GM18520 (cell line): ENCODE results near the gene SLC48A1.

Experiments used
- ATAC-seq: cut with Tn5 transposase; IDR thresholded peaks from one replicate; pipeline ENCODE4 v1.9.1; 2021; ENCODE audit not compliant: unreplicated experiment

The SLC48A1 gene

DNA sequence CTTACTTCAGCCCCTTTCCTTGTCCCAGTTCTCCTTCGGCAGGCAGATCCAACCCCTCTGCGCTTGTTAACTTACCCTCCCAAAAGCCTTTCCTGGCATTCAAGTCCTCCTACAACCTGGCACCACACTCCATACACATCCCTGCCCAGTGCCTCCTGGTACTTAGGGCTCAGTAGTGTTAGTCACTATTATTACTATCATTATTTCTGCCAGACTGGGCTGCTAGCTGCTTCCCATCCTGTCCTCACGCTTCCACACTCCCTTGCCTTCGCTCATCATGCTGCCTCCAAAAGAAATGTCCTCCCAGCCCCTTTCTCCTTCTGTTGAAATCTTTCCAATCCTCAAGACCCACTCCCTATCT is 48.3 kb downstream of the SLC48A1 start:
- ATAC-seq: no peak

DNA sequence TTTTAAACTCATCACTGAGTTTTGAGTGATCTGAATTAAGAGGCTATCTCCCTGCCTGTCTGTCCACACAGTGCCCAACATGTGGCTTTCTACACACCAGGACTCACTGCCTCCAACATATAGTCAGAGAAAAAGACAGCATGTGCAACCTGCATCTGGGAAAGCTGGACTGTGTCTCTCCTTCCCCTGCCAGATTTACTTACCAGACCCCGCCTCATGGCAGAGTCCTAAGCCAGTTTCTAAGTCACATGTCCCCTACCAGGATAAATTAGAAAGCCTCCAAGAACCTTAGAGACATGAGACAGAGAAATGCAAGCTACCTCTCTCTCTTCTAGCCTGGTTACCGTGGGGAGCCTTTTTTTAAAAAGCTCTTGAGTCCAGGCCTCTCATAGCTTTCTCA is 49.4 kb downstream of the SLC48A1 start:
- ATAC-seq: no peak

DNA sequence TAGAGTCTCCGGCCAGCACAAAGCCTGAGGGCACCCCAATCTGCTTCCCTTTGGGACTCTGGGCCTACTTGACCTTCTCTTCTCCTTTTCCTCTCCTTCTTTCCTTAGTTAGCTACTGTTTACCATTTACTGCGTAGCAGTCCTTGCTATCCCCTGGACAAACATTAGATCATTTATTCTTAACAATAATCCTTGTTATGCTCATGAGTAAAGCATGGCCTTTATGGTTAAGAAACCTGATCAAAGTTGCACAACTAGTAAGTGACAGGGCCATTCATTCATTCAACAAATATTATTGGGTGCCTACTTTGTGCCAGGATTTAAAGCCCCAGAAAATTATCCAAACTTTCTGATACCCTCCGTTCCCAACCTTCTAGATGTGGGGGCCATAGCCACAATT is 49.8 kb downstream of the SLC48A1 start:
- no peak for ATAC-seq

DNA sequence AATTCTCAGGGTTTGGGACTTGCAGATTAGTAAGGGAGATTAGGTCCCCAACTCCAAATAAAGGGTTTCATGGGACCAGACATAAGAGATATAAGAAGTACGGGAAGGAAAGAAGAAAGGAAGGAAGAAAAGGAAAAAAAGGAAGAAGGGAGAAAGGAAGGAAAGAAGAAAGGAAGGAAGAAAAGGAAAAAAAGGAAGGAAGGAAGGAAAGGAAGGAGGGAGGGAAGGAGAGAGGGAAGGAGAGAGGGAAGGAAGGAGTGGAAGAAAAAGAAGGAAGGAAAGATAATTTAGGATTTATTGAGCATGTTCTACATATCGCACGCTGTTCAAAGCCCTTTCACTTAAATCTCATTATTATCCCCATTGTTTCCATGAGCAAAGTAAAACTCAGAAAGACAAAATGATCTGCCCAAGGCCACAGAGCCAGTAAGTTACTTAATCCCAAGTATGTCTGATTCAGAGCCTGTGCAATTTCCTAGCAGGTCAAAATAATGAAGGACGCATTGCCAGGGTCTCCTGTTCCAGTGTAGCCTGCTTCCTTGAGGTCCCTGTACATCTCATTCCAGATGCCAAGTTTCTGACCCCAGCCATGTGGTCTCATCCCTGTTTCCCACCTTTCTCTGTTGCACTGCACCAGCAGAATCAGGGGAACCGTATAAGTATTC is 50.5 kb downstream of the SLC48A1 start:
- no peak for ATAC-seq

DNA sequence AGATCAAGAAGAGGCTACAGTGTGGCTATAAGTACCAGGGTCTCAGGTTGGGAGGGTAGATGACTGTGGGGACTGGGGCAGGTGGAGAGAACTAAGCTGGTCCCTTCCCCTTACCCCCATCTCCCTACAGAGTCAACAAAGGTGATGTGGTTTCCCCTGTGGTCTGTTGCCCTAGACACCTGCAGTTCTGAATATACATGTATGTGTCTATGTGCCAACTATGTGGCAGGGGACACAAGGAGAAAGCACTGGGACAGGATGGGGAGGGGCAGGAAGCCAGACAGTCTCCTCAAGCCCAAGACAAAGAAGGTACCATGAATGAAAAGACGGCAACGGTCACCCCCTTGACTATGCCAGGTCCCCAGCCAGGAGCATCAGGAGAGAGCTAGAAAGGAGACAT is 51.2 kb downstream of the SLC48A1 start:
- no peak for ATAC-seq

- no peak for ATAC-seq
Observed at GRCh38 chr12:47824635-47825034, 51.6 kb downstream of the SLC48A1 start.

DNA sequence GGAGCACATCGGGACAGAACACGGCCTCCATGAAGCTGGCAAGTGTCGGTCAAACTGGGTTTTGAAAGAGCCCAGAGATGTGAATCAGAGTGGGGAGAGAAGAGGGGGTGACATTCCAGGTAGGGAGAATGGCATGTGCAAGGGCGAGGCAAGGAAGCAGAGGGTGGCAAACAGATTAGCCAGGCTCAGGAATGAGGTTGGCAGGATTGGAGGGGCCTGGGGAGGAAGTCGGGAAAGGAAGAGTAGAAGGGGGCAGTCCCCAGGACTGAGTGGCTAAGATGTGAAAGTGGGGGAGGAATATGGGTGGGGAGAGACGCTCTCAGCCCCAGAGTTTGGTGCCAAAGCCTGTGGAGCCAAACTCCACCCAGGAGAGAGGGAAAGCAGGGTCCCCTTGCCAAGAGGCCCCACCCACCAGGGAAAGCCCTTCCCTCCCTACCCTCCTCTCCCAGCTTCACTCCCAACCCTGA is 52.2 kb downstream of the SLC48A1 start:
- ATAC-seq: no peak

GRCh38 chr12:47828008-47828975 is 55.3 kb downstream of the SLC48A1 start:
- no peak for ATAC-seq

GRCh38 chr12:47828976-47829482 is 56.0 kb downstream of the SLC48A1 start:
- no peak for ATAC-seq

DNA sequence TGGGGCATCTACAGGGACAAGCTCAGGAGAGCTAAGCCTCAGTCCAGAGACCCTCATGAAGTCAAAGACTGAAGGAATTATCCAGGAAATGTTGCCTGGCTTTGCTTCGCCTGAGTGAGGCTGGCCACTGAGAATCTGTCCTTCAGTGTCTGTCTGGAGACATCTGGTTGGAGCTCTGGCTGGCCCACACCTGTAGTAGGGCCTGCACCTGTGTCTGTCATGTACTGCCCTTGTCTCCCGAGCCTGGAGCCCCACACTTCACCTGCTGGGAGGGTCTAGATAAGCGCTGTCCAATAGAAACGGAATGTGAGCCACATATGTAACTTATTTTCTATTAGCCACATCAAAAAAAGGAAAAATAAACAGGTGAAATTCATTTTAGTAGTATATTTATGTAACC is 56.5 kb downstream of the SLC48A1 start:
- ATAC-seq: no peak
